ENCODE results near the gene OTOS.

GRCh38 chr2:240174496-240174895 lies 34.0 kb upstream of the OTOS start:
- TF ChIP-seq POLR2A (IDR thresholded peaks at IDR 0.05; ENCODE audit: insufficient read depth in 1 of 2, low read depth in 2 of 2, low read length in 2 of 2) (no peak), ZNF761 (CRISPR knock-in tag; conservative IDR thresholded peaks at IDR 0.05) (no peak), ZNF569 (CRISPR knock-in tag; IDR thresholded peaks at IDR 0.05; ENCODE audit: borderline replicate concordance) (no peak), ZNF33A (CRISPR knock-in tag; IDR thresholded peaks at IDR 0.05; ENCODE audit: borderline replicate concordance) (no peak), RARG (CRISPR knock-in tag; IDR thresholded peaks at IDR 0.05; ENCODE audit: low read depth) (no peak), MXD1 (CRISPR knock-in tag; IDR thresholded peaks at IDR 0.05) (no peak), BHLHE40 (IDR thresholded peaks at IDR 0.05; ENCODE audit: low read length) (no peak), PRDM10 (CRISPR knock-in tag; IDR thresholded peaks at IDR 0.05; ENCODE audit: low read depth) (no peak), TAF1 (CRISPR knock-in tag; IDR thresholded peaks at IDR 0.05) (no peak)
- TF ChIP-seq, protein P1, sequence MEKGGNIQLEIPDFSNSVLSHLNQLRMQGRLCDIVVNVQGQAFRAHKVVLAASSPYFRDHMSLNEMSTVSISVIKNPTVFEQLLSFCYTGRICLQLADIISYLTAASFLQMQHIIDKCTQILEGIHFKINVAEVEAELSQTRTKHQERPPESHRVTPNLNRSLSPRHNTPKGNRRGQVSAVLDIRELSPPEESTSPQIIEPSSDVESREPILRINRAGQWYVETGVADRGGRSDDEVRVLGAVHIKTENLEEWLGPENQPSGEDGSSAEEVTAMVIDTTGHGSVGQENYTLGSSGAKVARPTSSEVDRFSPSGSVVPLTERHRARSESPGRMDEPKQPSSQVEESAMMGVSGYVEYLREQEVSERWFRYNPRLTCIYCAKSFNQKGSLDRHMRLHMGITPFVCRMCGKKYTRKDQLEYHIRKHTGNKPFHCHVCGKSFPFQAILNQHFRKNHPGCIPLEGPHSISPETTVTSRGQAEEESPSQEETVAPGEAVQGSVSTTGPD (CRISPR knock-in tag; IDR thresholded peaks at IDR 0.05) = no peak
- TF ChIP-seq, protein P2, sequence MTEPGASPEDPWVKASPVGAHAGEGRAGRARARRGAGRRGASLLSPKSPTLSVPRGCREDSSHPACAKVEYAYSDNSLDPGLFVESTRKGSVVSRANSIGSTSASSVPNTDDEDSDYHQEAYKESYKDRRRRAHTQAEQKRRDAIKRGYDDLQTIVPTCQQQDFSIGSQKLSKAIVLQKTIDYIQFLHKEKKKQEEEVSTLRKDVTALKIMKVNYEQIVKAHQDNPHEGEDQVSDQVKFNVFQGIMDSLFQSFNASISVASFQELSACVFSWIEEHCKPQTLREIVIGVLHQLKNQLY (CRISPR knock-in tag; IDR thresholded peaks at IDR 0.05) = no peak
